ENCODE results near the gene CERK. TPM values are rescaled to one million over a fixed set of nuclear protein-coding genes. Genes with fewer than 3 reads are reported as not detected.

The CERK gene
- total RNA-seq, 4 donors from 2014 or later = 37.4 to 59.9 (median 57.3) TPM

DNA sequence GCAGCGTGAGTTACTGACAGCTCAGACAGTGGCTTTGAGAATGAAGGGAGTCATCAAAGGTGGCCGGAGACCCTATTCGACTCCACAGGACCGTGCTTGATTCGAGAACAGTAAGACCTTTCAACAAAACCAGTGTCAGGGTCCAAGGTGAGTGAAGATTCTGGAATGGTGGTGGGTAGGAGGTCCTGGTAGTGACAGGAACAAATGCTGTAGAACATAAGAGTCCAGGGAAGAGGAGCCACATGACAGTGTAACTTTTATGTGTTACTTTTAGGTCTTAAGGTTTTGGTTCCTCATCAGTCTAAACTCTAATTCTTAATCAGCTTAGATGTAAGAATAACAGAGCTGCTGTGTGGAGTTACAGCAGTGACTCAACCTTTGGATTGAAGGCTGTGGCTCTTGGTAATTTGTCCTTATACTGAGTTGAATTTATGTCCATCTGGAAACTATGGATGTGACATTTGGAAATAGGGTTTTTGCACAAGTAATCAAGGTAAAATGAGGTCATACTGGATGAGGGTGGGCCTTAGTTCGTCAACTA, 26.2 kb upstream of the CERK start:
- H3K4me1 ChIP-seq = no peaks in the 10 kb centered on the region
- intact Hi-C loops (cut with DNase I; ENCODE audit: low total_unique reads) = no loop called here

DNA sequence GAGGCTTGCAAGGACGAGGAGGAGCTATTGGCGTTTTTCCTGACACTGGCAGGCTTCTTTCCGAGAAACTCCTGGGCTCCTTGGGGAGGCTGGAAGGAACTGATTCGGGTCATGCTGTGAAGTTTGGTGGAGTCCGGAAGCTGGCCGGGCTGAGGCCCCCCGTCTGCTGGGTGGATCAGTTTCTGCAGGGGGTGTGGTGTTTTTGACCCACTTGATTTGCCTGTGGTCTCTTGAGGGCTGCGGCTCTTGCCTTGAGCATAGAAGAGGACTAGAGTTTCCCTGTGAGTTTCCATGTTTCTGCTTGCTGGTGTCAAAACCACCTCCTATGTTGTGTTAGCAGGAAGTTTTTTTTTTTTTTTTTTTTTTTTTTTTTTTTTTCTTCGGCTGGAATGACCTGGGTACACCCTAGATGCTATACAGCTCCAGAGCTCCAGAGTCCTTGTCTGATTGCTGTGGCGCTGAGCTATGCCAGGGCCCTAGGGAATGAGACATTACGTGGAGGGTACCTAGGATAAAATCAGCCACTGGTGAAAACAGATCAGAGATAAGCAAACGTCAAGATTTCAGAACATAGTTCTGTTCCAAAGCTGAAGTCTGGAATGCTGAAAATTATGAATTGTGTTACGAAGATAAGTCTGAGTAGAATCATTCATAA, 25.1 kb upstream of the CERK start:
- Histone ChIP-seq H3K27ac (peak overlapping the region; percentile 91 to 93), H3K27me3 (no peaks in the 10 kb centered on the region), H3K4me1 (no peaks in the 10 kb centered on the region), H3K4me3 (peak overlapping the region; percentile 95 to 99), H3K36me3 (no peaks in the 10 kb centered on the region), H3K9me3 (no peaks in the 10 kb centered on the region)
- TF ChIP-seq, protein P1, sequence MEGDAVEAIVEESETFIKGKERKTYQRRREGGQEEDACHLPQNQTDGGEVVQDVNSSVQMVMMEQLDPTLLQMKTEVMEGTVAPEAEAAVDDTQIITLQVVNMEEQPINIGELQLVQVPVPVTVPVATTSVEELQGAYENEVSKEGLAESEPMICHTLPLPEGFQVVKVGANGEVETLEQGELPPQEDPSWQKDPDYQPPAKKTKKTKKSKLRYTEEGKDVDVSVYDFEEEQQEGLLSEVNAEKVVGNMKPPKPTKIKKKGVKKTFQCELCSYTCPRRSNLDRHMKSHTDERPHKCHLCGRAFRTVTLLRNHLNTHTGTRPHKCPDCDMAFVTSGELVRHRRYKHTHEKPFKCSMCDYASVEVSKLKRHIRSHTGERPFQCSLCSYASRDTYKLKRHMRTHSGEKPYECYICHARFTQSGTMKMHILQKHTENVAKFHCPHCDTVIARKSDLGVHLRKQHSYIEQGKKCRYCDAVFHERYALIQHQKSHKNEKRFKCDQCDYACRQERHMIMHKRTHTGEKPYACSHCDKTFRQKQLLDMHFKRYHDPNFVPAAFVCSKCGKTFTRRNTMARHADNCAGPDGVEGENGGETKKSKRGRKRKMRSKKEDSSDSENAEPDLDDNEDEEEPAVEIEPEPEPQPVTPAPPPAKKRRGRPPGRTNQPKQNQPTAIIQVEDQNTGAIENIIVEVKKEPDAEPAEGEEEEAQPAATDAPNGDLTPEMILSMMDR (IDR thresholded peaks at IDR 0.05) = no peak
- TF ChIP-seq POLR2A (IDR thresholded peaks at IDR 0.05) = no peak
- intact Hi-C loops (cut with DNase I; ENCODE audit: low total_unique reads) = no loop called here
- DNase-seq = peak in 1 of 2 donors; percentile 68

More for the DNA sequence above, 26.2 kb upstream of the CERK start:
- no peaks in the 10 kb centered on the region for H3K27me3 ChIP-seq
- TF ChIP-seq POLR2A (IDR thresholded peaks at IDR 0.05) = no peak
- TF ChIP-seq, protein P1 (IDR thresholded peaks at IDR 0.05) = no peak
- H3K27ac ChIP-seq = peak overlapping the region in 1 of 2 donors; percentile 91
- no peaks in the 10 kb centered on the region for H3K9me3 ChIP-seq
- no peaks in the 10 kb centered on the region for H3K36me3 ChIP-seq
- DNase-seq = no peak
- H3K4me3 ChIP-seq = no peak overlapping the region

- Histone ChIP-seq H3K4me1 (no peaks in the 10 kb centered on the region), H3K36me3 (no peaks in the 10 kb centered on the region), H3K27me3 (no peaks in the 10 kb centered on the region), H3K27ac (peak within 1 kb of the TSS; percentile 91 to 93), H3K4me3 (peak within 1 kb of the TSS; percentile 95 to 99), H3K9me3 (no peaks in the 10 kb centered on the region)
- intact Hi-C loops (cut with DNase I; ENCODE audit: low total_unique reads) = no loop called here
- TF ChIP-seq, protein P1 (IDR thresholded peaks at IDR 0.05) = peak in 2 of 4 experiments; percentile 26 to 34
- peak; percentile 90 to 98 for TF ChIP-seq POLR2A (IDR thresholded peaks at IDR 0.05)
- peak; percentile 93 to 94 for DNase-seq
Measured at GRCh38 chr22:46762238-46763050, 24.4 kb upstream of the CERK start, which contains the start of gene TBC1D22A. TSS of gene TBC1D22A (plus strand) at chr22:46762650. CDS start at chr22:46762787, 137 bp downstream.

DNA sequence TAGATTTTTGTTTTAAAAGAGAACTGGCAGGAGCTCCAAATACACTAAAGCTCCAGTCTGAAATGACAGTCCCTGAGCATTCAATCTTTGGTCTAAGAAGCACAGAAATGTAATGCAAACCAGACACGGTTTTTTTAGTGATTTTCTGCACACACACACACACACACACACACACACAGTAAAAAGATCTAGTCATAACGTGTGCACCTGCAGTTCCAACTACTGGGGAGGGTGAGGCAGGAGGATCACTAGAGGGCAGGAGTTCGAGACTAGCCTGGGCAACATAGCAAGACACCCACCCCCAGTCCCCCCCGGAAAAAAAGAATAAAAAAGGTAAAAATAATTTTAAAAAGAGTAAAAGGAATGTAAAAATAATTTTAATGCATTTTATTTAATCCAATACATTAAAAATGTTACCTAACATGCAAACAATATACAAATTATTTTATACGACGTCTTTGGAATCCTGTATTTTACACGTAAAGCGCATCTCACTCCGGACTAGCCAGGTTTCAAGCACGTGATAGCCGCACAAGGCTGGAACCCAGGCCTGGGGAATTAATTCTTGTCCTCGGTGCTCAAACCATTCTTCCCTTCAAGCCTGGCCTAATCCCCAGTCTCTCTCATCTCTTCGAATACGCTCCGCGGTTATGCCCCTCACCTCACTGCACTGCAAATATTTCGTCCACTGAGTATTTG, 23.6 kb upstream of the CERK start:
- intact Hi-C loops (cut with DNase I; ENCODE audit: low total_unique reads) = no loop called here
- no peaks in the 10 kb centered on the region for H3K36me3 ChIP-seq
- H3K9me3 ChIP-seq = no peaks in the 10 kb centered on the region
- H3K4me1 ChIP-seq = no peaks in the 10 kb centered on the region
- peak overlapping the region; percentile 95 to 99 for H3K4me3 ChIP-seq
- H3K27ac ChIP-seq = peak overlapping the region; percentile 91 to 93
- TF ChIP-seq POLR2A (IDR thresholded peaks at IDR 0.05) = no peak
- TF ChIP-seq, protein P1 (IDR thresholded peaks at IDR 0.05) = no peak
- no peaks in the 10 kb centered on the region for H3K27me3 ChIP-seq
- DNase-seq = no peak
